ENCODE measurements around the gene GABRB2. TPM values are rescaled to one million over a fixed set of nuclear protein-coding genes. Genes with fewer than 3 reads are reported as not detected.
"Not testable (repeated sequence)": the region's sequence is repeated elsewhere in the genome, so short reads cannot be mapped to it uniquely, and the experiment has no call there.

GABRB2 gene
- total RNA-seq, 1 donor from 2014 or later = not detected

DNA sequence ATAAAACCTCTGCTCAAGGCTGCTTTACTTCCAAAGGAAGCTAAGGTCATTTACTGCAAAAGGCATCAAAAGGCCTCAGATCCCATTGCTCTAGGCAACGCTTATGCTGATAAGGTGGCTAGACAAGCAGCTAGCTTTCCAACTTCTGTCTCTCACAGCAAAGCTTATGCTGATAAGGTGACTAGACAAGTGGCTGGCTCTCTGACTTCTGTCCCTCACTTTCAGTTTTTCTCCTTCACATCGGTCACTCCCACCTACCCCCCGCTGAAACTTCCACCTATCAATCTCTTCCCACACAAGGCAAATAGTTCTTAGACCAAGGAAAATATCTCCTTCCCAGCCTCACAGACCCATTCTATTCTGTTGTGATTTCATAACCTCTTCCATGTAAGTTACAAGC lies 293.6 kb downstream of the GABRB2 start:
- intact Hi-C loops (cut with micrococcal nuclease) = not testable (repeated sequence)

DNA sequence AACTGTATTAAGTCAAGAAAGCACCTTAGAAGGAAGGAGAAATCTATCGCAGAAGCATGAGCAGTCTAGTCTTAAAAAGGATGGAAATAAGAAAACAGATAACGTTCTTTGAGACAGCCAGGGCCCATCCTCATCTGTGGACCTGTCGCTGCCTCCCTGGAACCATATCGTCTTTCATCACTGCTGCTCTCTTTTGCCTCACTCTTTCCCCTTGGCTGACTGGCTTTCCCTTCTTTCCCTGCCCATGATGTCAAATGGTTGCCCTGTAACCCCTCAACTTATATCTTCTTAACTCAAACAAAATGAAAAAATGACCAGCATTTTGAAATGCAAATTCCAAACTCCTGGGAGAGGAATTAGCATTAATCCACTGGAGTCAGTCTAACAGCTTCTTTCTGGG lies 299.8 kb downstream of the GABRB2 start:
- intact Hi-C loops (cut with micrococcal nuclease) = no loop called here

DNA sequence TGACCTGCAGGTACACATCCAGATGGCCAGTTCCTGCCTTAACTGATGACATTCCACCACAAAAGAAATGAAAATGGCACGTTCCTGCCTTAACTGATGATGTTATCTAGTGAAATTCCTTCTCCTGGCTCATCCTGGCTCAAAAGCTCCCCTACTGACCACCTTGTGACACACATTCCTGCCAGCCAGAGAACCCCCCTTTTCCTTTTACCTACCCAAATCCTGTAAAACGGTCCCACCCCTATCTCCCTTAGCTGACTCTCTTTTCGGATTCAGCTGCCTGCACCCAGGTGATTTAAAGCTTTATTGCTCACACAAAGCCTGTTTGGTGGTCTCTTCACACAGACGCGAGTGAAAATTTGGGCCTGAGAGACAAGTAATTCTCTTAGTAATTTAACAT lies 300.7 kb downstream of the GABRB2 start:
- intact Hi-C loops (cut with micrococcal nuclease) = not testable (repeated sequence)

Other genes starting within 250 kb of the GABRB2 start
- not detected in 2 replicates for gene GABRA6, start 139.0 kb upstream of the GABRB2 start, total RNA-seq

All from T-helper 1 cell treated with Interleukin-12 subunit alpha and Interleukin-12 subunit beta and Interleukin-4 antibody, amounts not matched to agents 30 ng/mL and 1 ng/mL, for 36 hours (primary cell).